Prostate gland (tissue), 2 donors: ENCODE measurements around the gene GRIK2.

Experiments used
- POLR2AphosphoS5 ChIP-seq: sonication (generic); formaldehyde crosslinking; IDR thresholded peaks from one replicate; pipeline ENCODE4 v1.6.1; 2017; ENCODE audit warnings: antibody characterized with exemption
- TF ChIP-seq, protein P1 (sequence below), 4 experiments: fragments of 200-600 bp in 2 of 4; fragments of 450-650 bp in 2 of 4; sonication (generic) in 2 of 4; IDR thresholded peaks; 1 replicate in 3 of 4; 2 replicates in 1 of 4; pipeline ENCODE4 v1.5.1; 2016 to 2019; ENCODE audit warnings: antibody characterized with exemption in 4 of 4, mild to moderate bottlenecking in 2 of 4, moderate library complexity in 2 of 4

DNA sequence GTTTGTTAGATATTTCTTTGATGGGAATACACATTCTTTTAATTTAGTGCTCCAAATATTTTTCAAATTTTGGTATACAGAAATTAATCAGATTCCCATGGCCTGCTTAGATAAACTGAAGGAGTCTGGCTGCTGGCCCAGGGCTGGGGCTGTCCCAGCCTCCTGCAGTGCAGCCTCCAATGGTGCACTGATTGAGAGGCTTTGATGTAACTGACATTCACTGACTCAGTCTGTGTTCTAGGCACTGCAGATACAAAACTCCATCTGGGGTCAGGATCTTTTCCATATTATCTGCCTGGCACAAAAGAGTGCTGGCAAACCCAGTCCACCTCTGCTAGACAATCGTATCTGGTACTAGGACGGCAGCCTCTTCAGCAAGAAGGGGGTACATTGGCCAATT, 64.8 kb downstream of the GRIK2 start:
- TF ChIP-seq, protein P1, sequence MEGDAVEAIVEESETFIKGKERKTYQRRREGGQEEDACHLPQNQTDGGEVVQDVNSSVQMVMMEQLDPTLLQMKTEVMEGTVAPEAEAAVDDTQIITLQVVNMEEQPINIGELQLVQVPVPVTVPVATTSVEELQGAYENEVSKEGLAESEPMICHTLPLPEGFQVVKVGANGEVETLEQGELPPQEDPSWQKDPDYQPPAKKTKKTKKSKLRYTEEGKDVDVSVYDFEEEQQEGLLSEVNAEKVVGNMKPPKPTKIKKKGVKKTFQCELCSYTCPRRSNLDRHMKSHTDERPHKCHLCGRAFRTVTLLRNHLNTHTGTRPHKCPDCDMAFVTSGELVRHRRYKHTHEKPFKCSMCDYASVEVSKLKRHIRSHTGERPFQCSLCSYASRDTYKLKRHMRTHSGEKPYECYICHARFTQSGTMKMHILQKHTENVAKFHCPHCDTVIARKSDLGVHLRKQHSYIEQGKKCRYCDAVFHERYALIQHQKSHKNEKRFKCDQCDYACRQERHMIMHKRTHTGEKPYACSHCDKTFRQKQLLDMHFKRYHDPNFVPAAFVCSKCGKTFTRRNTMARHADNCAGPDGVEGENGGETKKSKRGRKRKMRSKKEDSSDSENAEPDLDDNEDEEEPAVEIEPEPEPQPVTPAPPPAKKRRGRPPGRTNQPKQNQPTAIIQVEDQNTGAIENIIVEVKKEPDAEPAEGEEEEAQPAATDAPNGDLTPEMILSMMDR (IDR thresholded peaks at IDR 0.05) = no peak
- TF ChIP-seq POLR2AphosphoS5 = no peak
